ENCODE measurements around the gene CUZD1.

CUZD1 gene

GRCh38 chr10:122856902-122857301 lies 11.2 kb upstream of the CUZD1 start:
- no peak for DNase-seq (ENCODE audit: low read depth in 2 of 2)

- no peak for DNase-seq (ENCODE audit: low read depth in 2 of 2)
Observed at GRCh38 chr10:122855745-122856144, 10.1 kb upstream of the CUZD1 start.

GRCh38 chr10:122854648-122855047 lies 9.0 kb upstream of the CUZD1 start:
- DNase-seq (ENCODE audit: low read depth in 2 of 2), result no peak

GRCh38 chr10:122853665-122854313 lies 8.1 kb upstream of the CUZD1 start:
- no peak for DNase-seq (ENCODE audit: low read depth in 2 of 2)

GRCh38 chr10:122852261-122852660 lies 6.6 kb upstream of the CUZD1 start:
- DNase-seq (ENCODE audit: low read depth in 2 of 2), result no peak

GRCh38 chr10:122850705-122851640 lies 5.3 kb upstream of the CUZD1 start:
- no peak for DNase-seq (ENCODE audit: low read depth in 2 of 2)

GRCh38 chr10:122849900-122850605 lies 4.4 kb upstream of the CUZD1 start:
- DNase-seq (ENCODE audit: low read depth in 2 of 2), result no peak

- no peak for DNase-seq (ENCODE audit: low read depth in 2 of 2)
Observed at GRCh38 chr10:122849090-122849489, 3.4 kb upstream of the CUZD1 start.

- no peak for DNase-seq (ENCODE audit: low read depth in 2 of 2)
Observed at GRCh38 chr10:122847782-122848604, 2.3 kb upstream of the CUZD1 start.

- no peak for DNase-seq (ENCODE audit: low read depth in 2 of 2)
Observed at GRCh38 chr10:122844146-122844545, 1.5 kb downstream of the CUZD1 start.

- no peak for DNase-seq (ENCODE audit: low read depth in 2 of 2)
Observed at GRCh38 chr10:122841569-122841968, 4.1 kb downstream of the CUZD1 start.

- no peak for DNase-seq (ENCODE audit: low read depth in 2 of 2)
Observed at GRCh38 chr10:122839505-122839904, 6.2 kb downstream of the CUZD1 start.

GRCh38 chr10:122838880-122839279 lies 6.8 kb downstream of the CUZD1 start:
- DNase-seq (ENCODE audit: low read depth in 2 of 2), result no peak

- DNase-seq (ENCODE audit: low read depth in 2 of 2), result no peak
Observed at GRCh38 chr10:122835908-122836307, 9.7 kb downstream of the CUZD1 start.

- no peak for DNase-seq (ENCODE audit: low read depth in 2 of 2)
Observed at GRCh38 chr10:122830965-122831353, 14.7 kb downstream of the CUZD1 start.

- DNase-seq (ENCODE audit: low read depth in 2 of 2), result no peak
Observed at GRCh38 chr10:122830273-122830964, 15.2 kb downstream of the CUZD1 start.

- no peak for DNase-seq (ENCODE audit: low read depth in 2 of 2)
Observed at GRCh38 chr10:122829454-122829853, 16.2 kb downstream of the CUZD1 start.

- DNase-seq (ENCODE audit: low read depth in 2 of 2), result no peak
Observed at GRCh38 chr10:122828716-122829255, 16.9 kb downstream of the CUZD1 start.

GRCh38 chr10:122827302-122827701 lies 18.4 kb downstream of the CUZD1 start:
- DNase-seq (ENCODE audit: low read depth in 2 of 2), result no peak

- DNase-seq (ENCODE audit: low read depth in 2 of 2), result no peak
Observed at GRCh38 chr10:122822973-122823690, 22.5 kb downstream of the CUZD1 start.

Measured in stimulated activated CD4-positive, alpha-beta T cell treated with anti-CD3 and anti-CD28 coated beads, Interleukin-1b, Interleukin-23, amount 100 ng/mL, for 4 hours (primary cell).